HG03060 (cell line): Measurements from ENCODE around the gene FBXL22.

Source experiments
- ATAC-seq: cut with Tn5 transposase; IDR thresholded peaks from one replicate; pipeline ENCODE4 v1.9.1; 2021; ENCODE audit warnings: low read depth, moderate number of reproducible peaks; ENCODE audit not compliant: unreplicated experiment

The FBXL22 gene

DNA sequence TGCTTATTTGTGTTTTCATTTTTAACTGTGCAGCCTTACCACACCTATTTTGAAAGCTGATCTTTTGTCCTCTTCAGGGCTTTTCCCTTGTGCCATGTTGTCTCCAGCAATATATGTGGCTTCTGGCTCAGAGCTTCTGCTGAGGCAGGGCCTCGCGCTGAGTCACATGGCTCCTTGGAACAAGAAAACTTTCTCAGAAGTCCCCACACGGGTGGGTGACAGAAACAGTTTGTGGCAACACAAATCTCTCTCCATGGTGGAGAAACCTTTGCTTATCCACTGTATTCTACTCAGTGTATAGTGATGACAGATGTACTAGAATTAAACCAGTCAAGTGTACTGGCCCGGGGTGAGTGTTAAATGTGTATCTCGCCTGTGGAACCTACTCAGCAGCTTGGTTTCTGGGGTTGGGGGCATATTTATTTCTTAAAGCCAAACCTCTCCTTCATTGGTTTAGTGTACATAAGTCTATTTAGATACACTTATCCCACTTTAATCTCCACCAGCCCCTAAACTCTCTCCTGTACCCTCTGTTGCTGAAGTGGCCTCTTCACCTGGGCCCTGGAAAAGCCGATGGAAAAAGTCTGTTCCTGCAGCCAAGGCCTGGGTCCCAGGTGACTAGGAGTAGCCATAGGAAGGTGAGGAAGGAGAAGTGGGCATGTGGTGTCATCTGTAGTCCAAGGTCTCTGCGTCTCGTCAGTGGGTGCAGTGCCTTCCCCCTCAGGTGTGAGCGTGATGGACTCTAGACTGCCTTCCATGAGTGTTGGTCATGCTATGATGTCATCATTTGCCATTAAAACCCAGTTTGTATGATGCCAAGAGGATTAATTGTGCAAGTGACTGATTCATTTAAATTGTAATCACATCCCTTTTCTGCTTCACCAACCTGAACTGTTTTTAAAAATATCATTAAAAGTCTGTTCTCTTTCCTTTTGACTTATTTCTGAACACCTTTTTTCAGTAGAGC is 3.2 kb upstream of the FBXL22 start:
- ATAC-seq: no peak

DNA sequence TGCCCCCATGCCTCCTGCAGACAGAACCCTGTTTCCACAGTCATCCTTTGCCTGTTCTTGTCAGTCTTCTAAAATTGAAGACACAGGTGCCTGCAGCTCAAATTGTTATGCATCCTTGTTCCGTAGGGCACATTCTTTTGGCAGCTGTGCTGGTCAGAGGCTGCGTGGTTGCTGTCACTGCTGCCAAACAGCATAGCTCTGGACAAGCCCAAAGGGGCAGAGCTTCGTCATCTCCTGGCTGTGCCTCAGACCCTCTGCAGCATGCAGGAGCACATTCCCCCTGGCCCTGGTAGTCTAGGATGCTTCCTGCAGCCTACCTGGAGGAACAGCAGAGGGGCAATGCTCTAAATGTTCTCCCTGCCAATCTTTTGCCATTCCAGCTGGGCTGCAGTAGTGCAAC is 2.1 kb upstream of the FBXL22 start:
- no peak for ATAC-seq

DNA sequence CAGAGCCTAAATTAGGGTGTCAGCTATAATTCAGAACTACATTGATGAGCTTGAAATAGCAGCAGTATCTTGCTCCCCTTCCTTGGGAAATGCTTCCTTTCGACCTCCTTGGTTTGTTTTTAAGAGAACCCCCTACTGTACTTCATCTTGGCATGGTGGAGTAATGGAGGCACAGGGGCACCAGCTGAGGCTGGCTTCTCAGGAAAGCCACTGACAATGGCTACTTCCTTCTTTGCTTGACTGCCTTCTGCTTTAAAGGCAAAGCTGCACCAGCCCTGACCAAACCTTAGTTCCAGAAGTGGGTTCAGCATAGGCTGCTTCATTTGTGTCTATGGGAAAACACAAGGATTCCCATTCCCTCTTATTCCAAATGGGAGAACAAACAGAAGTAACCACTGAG is 1.5 kb upstream of the FBXL22 start:
- no peak for ATAC-seq

DNA sequence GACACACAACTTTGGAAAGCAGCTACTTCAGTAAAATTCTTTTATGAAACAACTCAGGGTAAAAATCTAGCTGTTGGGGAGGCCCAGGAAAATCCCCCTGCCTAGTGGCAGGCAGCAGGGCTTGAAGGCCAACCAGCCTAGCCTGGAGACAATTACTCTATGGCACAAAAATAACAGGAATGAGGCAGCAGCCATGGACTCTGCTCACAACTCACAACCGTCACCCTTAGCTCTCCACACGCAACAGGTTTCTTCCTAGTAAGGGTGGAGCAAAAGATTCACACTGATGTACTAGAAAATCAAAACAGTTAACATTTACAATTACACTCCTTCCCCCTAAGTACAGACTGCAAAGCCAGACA is 530 bp upstream of the FBXL22 start:
- ATAC-seq: no peak

DNA sequence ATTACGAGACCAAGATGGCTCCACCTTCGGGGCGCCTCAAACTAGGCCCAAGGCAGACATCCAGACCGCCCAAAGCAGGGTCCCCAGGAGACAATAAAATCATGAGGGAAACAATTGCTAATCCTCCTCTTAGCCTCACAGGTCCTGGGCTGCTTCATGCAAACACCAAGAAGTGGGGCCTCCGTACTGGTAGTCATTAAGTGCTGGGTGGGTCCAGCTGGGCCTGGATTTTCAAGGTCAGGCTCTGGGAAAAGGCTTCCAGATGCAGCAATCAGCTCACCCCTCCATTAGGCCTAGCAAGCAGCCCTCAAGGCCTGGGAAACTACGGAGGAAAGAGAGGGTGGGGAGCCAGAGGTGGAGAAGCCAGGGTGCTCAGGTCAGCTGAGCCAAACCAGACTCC is 634 bp downstream of the FBXL22 start:
- no peak for ATAC-seq

DNA sequence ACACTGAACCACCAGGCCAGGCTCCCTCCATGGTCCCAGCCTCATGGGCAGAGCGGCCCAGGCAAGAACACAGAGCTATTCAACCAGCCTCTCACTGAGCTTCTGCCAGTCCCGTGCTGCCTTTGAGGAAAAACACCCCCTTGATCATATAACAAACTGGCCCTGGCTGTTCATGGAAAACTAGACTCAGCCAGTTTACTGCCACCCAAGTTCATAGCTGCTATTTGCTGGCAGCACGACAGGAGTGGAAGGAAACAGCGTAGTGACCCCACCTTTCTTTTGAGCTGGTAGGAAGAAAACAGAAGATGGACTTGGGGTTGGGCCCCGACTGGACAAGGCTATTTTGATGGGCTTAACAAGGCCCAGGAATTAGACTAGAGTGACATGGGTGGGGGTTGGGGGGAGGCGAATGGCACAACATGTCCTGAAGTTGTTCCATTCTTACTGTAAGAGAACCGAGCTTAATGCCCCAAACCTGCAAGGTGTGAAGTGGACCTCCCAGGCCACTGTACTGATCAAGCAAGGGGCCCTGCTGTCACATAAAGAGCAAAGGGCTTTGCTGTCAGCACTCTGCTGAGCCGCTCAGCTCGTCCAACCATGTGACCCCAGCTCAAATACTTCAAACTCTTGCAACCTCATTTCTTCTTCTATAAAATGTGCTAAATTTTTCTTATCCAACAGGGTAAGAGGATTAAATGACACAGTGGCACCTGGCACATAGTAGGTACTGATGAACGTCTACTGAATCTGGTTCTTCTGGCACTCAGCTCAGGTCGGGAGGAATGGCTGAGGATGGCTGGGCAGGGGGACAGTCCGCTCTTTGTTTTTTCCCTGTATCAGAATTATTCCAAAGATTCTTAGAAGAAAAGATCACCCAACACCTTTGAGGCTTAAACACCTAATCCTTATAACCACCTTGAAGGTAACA is 1.6 kb downstream of the FBXL22 start:
- no peak for ATAC-seq

DNA sequence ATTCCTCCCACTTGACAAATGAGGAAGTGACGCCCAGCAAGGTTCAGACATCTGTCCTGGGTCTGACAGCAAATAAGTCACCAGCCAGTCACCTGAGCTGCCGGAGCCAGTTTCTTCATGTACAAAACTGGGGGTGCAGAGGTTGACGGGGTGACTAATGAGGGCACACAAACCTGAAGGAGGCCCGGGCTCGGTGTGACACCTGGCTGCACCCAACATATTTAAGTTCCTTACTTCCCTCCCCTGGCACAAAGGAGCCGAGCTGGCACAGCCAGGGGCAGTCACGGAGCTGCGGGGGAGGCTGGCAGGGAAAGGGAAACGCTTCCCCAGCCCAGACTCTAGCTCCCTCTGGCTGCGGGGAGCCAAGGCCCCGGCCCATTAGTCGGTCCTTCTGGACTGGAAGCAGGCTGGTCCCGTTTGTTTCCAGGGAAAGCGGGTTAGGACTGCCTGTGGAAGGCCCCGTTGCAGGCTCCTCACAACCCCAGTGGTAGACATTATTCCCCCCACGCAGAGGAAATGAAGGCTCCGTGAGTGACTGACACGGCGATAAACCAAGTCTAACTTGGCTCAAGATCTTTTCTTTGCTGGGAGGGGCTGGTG is 2.3 kb downstream of the FBXL22 start:
- ATAC-seq: no peak

DNA sequence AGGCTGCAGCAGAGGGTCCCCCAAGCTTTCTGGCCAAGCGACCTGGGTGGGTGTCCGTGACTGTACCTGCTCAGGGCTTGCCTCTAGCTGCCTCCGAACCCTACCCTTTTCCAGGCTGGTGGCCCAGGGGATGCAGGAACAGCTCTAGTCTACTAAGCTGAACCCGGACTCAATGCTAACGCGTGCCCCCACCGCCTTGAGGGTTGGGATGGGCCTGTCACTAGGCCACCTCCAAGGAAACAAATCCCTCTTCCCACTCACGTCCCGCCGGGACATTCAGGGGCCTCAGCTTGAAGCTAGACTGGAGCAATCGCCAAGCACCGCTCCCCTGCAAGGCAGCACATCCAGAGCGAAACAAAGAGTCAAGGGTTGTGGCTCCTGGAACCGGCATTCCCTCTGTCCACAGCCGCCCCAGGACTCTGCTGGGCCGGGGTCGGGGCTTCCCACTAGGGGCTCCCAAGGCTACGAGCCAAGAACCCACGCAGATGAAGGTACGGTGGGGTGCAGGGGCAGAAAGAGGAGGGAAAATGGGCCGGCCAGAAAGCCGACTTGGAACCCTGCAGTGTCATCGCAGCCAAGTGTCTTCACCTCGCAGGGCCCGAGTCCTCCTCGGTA is 2.9 kb downstream of the FBXL22 start:
- ATAC-seq: no peak

DNA sequence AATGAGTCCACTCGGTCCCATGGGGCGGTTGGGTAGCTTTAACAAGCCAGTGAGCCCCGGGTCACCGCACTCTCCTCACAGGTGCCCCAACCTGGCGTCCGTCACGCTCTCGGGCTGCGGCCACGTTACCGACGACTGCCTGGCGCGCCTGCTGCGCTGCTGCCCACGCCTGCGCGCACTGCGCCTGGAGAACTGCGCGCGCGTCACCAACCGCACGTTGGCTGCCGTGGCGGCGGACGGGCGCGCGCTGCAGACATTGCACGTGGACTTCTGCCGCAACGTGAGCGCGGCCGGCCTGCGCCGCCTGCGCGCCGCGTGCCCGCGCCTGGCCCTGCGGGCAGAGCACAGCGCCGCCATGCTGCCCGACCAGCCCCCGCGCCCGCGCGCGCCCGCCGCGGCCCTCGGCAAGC is 3.4 kb downstream of the FBXL22 start:
- ATAC-seq: peak; percentile 53

DNA sequence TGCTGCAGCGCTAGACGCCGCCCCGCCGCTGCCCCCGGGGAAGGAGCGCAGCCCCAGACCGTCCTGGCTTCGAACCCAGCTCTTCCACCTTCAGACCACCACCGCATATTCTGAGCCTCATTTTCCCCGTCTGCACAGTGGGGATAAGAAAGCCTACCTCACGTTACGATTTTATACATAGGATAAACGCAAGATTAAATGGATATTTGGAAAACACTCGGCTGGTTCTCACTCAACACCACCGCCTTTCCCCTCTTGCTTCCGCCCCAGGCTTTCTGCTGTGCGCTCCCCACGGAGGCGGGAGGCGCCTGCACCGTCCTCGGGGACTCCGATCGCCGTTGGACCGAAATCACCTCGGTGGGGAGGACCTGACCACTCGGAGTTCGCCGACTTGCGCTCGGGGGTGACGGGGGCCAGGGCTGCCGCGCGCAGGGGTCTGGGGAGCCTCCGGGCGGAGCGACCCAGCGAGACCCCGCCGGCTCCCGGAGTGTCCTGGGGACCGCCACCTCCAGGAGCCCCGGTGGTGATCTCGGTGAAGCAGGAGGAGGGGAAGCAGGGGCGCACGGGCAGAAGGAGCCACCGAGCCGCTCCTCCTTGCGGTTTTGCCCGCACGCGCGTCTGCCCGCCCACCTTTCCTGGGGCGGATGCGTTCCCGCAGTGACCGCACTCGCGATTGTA is 4.0 kb downstream of the FBXL22 start:
- ATAC-seq: peak; percentile 1

DNA sequence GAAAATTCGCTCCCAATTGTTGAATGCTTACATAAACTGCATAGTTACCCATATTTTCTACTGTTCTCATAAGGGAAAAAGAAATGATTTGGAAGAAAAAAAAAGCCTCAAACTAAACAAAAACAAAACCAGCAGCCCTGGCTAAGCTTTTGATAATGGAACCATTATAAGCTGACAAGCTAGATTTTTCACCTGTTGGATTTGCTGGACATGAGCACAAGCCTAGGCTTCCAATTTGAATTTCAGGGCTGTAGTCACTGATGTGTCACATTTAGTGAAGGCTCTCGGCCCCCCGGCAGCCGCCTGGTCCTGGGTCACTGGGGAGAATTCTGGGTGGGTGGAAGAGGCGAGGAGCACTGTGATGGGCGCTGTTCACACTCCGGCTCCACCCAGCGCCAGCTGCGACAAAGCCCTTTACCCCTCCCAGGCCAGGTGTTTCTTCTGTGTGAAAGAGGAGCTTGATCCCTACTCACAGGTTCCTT is 4.6 kb downstream of the FBXL22 start:
- ATAC-seq: no peak

DNA sequence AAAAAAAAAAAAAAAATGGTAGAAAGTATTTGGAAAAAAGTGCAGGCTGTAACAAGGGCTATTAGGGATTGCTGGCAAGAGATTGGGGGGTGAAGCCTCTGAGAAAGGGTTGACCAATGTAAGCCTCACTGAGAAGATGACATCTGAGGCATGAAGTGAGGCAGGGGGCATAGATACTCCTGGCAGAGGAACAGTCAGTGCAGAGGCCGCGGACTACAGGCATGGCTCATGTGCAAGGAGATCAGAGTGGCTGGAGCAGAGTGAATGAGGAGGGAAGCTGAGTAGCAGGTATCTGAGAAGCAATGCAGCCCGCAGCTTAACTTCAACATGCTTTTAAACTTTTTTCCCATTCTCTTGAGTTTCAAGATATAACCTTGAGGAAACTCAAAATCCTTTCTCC is 5.4 kb downstream of the FBXL22 start:
- no peak for ATAC-seq

DNA sequence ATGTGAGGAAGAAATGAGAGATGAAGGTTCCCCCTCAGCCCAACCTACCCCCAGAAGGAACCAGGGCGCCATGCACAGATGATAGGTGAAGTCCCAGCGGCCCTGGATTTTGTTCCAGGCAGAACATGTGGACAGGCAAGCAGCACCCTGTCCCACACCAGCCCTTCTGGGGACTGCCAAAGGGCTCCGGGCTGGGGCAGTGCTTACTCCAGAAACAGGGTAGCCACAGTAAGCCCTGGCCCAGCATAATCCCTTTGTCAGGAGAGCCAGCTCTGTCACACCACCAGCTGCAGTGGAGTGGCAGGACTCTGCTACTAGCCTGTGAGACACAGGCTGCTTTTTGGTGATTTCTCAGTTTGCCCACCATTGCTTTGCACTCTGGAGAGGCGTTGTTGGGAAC is 6.3 kb downstream of the FBXL22 start:
- no peak for ATAC-seq

DNA sequence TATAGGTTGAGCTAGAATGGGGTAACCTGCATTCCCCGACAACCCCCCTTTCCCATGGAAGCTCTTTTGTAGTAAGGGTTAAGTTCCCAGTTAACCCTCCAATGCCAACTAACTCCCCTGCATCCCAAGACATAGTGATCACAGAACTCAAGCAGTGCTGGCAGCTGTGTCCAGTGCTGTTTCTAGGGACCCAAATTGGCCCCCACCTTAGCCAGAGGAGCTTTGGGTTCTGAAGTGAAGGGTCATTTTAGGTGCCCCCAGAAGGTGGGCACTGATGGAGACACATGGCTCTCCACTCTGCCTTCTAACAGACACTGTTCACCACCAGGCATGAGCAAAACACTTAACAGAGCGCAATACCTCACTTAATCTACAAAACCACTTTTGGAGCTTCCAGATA is 7.1 kb downstream of the FBXL22 start:
- ATAC-seq: no peak

DNA sequence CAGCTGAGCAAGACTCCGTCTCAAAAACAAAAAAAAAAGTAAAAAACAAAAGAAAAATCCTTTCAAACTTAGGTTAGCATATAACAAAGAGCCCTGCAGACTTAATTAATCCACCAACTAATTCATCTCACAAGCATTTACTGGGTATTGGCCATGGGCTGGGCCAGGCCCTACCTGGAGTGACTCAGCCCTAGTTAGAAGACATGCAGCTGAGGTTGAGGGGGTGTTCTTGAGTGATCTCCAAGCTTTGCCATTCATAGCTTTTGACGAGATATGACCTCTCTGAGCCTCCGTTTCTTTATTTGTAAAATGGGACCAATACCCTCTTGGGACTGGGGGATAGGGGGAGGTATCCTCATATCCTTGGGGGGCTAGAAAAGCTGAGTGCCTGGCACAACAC is 7.8 kb downstream of the FBXL22 start:
- ATAC-seq: no peak

DNA sequence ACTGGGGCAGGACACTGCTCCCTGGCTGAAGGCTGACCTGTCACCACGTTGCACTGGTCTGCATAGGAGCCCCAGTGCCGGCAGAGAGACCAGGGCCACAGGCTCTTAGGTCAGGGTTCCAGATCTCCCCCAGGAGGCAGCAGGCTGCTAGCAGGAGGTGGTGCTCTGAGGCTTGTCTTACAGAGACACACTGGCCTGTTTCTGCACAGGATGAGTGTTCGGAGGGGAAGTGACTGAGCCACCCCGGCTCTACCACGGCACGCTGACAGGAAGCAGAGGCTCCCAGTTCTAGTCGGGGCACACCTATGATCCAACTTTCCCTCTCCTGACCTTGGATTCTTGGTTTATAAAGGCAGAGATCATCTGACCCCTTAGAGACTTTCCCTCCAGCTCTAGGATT is 8.6 kb downstream of the FBXL22 start:
- ATAC-seq: no peak

DNA sequence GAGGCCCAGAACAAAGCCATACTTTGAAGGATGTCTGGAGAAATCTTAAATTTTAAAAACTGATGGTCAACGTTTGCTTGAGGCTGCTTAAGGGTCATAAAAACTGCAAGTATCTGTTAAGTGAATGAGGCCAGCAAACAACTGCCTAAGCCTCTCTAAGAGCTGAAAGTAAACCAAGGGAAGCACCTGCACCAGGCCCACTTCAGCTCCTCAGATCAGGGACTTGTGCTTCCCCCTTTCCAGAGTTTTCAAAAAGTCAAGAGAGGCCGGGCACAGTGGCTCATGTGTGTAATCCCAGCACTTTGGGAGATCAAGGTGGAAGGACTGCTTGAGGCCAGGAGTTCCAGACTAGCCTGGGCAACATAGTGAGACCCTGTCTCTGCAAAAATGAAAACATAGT is 9.1 kb downstream of the FBXL22 start:
- ATAC-seq: no peak

DNA sequence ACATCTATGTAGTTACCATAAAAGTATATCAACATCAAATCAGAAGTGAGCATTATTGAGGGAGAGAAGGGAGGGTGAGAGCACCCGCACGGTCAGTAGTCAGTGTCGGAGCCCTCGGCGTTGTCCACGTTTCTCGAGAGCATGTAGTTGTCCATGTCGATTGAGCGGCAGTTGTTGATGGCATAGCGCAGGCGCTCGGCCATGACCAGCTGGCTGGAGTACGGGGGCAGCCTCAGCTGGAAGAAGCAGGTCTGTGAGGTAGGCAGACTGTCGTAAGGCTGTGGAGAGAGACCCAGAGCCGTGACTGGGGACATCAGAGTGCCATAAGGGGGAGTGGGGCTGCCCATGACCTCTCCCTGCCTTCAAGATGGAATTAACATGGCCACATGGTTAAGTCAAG is 11.8 kb downstream of the FBXL22 start:
- no peak for ATAC-seq

DNA sequence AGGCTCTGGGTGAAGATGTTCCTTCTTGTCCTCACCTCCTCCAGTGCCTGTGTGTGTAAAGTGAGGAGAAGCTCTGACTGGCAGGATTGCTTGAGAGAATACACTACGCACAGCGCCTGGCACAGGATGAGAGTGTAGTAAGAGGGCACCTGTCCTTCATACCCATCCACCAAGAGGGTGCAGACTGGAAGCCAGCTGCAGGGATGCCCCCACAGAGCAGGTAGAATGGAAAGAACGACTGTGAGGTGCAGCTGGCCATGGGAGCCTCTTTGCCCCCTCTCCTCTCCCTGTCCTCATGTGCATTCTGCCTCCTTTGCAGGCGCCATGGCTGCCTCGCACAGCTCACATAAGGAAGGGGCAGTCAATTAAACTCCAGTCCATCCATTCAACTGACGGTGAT is 12.3 kb downstream of the FBXL22 start:
- ATAC-seq: no peak
